GM19239 (cell line): ENCODE data around the gene FYCO1.

ENCODE experiments used
- DNase-seq: peaks from one replicate; pipeline ENCODE4 v3.0.0; 2011; ENCODE audit warnings: low spot score; ENCODE audit not compliant: insufficient read length
- FAIRE-seq: peaks from 2 replicates; lab custom pipeline; 2011; peaks lifted over from hg19 to GRCh38; lab: Jason Lieb, UNC

Gene FYCO1

GRCh38 chr3:45868650-45869049 is 127.0 kb downstream of the FYCO1 start:
- DNase-seq (no peak), FAIRE-seq (no peak)

- FAIRE-seq, result no peak
- DNase-seq, result no peak
These were observed 127.4 kb downstream of the FYCO1 start for GRCh38 chr3:45868213-45868612.
